ENCODE measurements around the gene HERPUD2. TPM values are rescaled to one million over a fixed set of nuclear protein-coding genes. Genes with fewer than 3 reads are reported as not detected.

HERPUD2 gene
- total and polyA plus RNA-seq, 2 experiments from 2014 or later: 25.5 to 28.0 TPM

DNA sequence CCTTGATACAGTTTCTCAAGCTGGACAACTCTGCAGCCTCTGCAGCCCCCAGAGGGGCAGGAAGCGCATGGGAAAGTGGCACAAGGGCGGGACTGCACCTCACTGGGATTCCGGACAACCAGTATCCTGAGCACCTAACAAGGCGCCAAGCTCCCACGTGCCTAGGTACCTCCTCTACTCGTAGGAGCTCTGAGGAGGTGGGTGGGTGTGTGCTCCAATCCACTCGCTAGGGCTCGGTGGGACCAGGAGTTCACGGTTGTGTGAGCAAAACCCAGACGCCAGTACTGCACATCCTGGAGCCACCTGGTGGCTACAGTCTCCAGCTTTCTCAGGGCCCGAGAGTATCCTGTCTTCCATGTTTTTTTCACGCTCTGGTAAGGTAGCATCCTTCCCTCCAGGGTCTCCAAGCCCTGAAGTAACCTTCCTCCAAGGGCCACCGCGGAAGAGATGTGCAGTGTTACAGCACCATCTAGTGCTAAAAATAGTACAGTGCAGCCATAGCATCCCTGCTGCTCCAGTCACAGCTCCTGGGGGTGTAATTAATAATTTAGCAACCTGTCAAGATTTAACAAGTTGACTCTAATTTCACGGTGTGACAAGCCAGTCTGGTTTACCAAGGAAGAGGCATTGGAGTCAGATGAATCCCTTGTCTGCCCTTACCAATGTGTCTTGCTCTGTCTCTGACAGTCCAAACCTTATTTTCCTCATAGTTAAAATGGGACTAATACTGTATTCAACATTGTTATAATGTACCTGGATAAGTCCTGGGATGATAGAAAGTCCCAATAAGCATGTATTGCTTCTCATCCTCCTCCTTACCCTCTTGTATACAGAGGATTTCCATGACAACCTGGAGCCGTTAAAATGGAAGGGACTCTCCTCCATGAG lies 70.4 kb downstream of the HERPUD2 start:
- H2AFZ ChIP-seq: no peak overlapping the region
- DNase-seq (ENCODE audit: low spot score): peak; percentile 67

DNA sequence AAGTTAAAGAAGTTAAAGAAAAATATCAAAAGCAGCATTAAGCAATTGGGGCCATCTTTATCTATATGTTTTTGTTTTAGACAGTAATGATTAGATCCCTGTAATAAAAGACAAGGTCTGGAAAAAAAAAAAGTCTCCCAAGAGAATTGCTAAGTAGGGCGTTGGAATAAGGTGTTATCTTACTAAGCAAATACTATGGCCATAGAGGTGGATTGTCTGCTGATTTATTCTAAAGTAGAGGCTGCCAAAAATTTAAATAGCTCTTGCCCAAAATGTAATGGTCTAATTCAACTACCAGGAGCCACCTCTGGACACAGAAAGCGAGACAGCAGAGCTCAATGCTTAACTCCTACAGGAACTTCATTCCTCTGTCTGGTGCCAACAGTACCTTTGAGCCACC lies 71.6 kb downstream of the HERPUD2 start:
- Histone ChIP-seq H3K4me1 (ENCODE audit: insufficient read depth) (no peaks in the 10 kb centered on the region), H3K9me3 (ENCODE audit: low read depth) (no peaks in the 10 kb centered on the region), H2AFZ (no peak overlapping the region), H3K4me3 (no peak overlapping the region), H3K79me2 (no peaks in the 10 kb centered on the region), H3K4me2 (no peak overlapping the region), H3K27me3 (no peaks in the 10 kb centered on the region), H3K27ac (no peak overlapping the region), H3K36me3 (replicated peaks; ENCODE audit: insufficient read depth, low read depth) (no peaks in the 10 kb centered on the region), H3K9me2 (replicated peaks; ENCODE audit: insufficient read depth) (no peaks in the 10 kb centered on the region), H4K20me1 (ENCODE audit: insufficient read depth, poor library complexity, severe bottlenecking) (no peaks in the 10 kb centered on the region)
- DNase-seq (ENCODE audit: low spot score): no peak
- TF ChIP-seq EZH2phosphoT487 (IDR thresholded peaks at IDR 0.05; ENCODE audit: low read depth, severe bottlenecking, unreplicated experiment): no peak
- TF ChIP-seq, protein P1, sequence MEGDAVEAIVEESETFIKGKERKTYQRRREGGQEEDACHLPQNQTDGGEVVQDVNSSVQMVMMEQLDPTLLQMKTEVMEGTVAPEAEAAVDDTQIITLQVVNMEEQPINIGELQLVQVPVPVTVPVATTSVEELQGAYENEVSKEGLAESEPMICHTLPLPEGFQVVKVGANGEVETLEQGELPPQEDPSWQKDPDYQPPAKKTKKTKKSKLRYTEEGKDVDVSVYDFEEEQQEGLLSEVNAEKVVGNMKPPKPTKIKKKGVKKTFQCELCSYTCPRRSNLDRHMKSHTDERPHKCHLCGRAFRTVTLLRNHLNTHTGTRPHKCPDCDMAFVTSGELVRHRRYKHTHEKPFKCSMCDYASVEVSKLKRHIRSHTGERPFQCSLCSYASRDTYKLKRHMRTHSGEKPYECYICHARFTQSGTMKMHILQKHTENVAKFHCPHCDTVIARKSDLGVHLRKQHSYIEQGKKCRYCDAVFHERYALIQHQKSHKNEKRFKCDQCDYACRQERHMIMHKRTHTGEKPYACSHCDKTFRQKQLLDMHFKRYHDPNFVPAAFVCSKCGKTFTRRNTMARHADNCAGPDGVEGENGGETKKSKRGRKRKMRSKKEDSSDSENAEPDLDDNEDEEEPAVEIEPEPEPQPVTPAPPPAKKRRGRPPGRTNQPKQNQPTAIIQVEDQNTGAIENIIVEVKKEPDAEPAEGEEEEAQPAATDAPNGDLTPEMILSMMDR (IDR thresholded peaks at IDR 0.05; ENCODE audit: poor library complexity): no peak
- no peak for TF ChIP-seq EZH2 (IDR thresholded peaks at IDR 0.05; ENCODE audit: borderline replicate concordance)
- 71% methylated on average over 2 of the region's 2 CpGs for WGBS (ENCODE audit: low lambda C conversion rate, missing lambda C conversion rate)

More for the DNA sequence above, 70.4 kb downstream of the HERPUD2 start:
- H3K36me3 ChIP-seq (replicated peaks; ENCODE audit: insufficient read depth, low read depth): no peaks in the 10 kb centered on the region
- no peaks in the 10 kb centered on the region for H3K79me2 ChIP-seq
- H3K9me2 ChIP-seq (replicated peaks; ENCODE audit: insufficient read depth): no peaks in the 10 kb centered on the region
- no peak overlapping the region for H3K4me2 ChIP-seq
- H3K4me1 ChIP-seq (ENCODE audit: insufficient read depth): no peaks in the 10 kb centered on the region
- no peaks in the 10 kb centered on the region for H3K9me3 ChIP-seq (ENCODE audit: low read depth)
- H3K4me3 ChIP-seq: no peak overlapping the region
- 50% methylated on average over 16 of the region's 16 CpGs for WGBS (ENCODE audit: low lambda C conversion rate, missing lambda C conversion rate)
- no peaks in the 10 kb centered on the region for H3K27me3 ChIP-seq
- no peaks in the 10 kb centered on the region for H4K20me1 ChIP-seq (ENCODE audit: insufficient read depth, poor library complexity, severe bottlenecking)
- no peak overlapping the region for H3K27ac ChIP-seq
- TF ChIP-seq, protein P1 (IDR thresholded peaks at IDR 0.05; ENCODE audit: poor library complexity): peak; percentile 84
- no peak for TF ChIP-seq EZH2phosphoT487 (IDR thresholded peaks at IDR 0.05; ENCODE audit: low read depth, severe bottlenecking, unreplicated experiment)

GRCh38 chr7:35619863-35620262 lies 75.1 kb downstream of the HERPUD2 start:
- no peaks in the 10 kb centered on the region for H3K27me3 ChIP-seq
- H3K27ac ChIP-seq: no peak overlapping the region
- WGBS (ENCODE audit: low lambda C conversion rate, missing lambda C conversion rate): 87% methylated on average over 1 of the region's 1 CpG
- no peaks in the 10 kb centered on the region for H4K20me1 ChIP-seq (ENCODE audit: insufficient read depth, poor library complexity, severe bottlenecking)
- H2AFZ ChIP-seq: no peak overlapping the region
- H3K9me3 ChIP-seq (ENCODE audit: low read depth): no peaks in the 10 kb centered on the region
- no peaks in the 10 kb centered on the region for H3K9me2 ChIP-seq (replicated peaks; ENCODE audit: insufficient read depth)
- H3K4me2 ChIP-seq: no peak overlapping the region
- DNase-seq (ENCODE audit: low spot score): no peak
- H3K4me1 ChIP-seq (ENCODE audit: insufficient read depth): no peaks in the 10 kb centered on the region
- TF ChIP-seq EZH2 (IDR thresholded peaks at IDR 0.05; ENCODE audit: borderline replicate concordance): no peak
- H3K79me2 ChIP-seq: no peaks in the 10 kb centered on the region
- H3K36me3 ChIP-seq (replicated peaks; ENCODE audit: insufficient read depth, low read depth): no peaks in the 10 kb centered on the region
- no peak overlapping the region for H3K4me3 ChIP-seq

- no peaks in the 10 kb centered on the region for H3K27me3 ChIP-seq
- WGBS (ENCODE audit: low lambda C conversion rate, missing lambda C conversion rate): 47% methylated on average over 3 of the region's 3 CpGs
- no peaks in the 10 kb centered on the region for H3K9me2 ChIP-seq (replicated peaks; ENCODE audit: insufficient read depth)
- no peaks in the 10 kb centered on the region for H4K20me1 ChIP-seq (ENCODE audit: insufficient read depth, poor library complexity, severe bottlenecking)
- H3K4me3 ChIP-seq: no peak overlapping the region
- TF ChIP-seq EZH2phosphoT487 (IDR thresholded peaks at IDR 0.05; ENCODE audit: low read depth, severe bottlenecking, unreplicated experiment): no peak
- TF ChIP-seq, protein P1 (IDR thresholded peaks at IDR 0.05; ENCODE audit: poor library complexity): no peak
- TF ChIP-seq EZH2 (IDR thresholded peaks at IDR 0.05; ENCODE audit: borderline replicate concordance): no peak
- no peaks in the 10 kb centered on the region for H3K9me3 ChIP-seq (ENCODE audit: low read depth)
- no peaks in the 10 kb centered on the region for H3K36me3 ChIP-seq (replicated peaks; ENCODE audit: insufficient read depth, low read depth)
- no peaks in the 10 kb centered on the region for H3K4me1 ChIP-seq (ENCODE audit: insufficient read depth)
- no peak overlapping the region for H3K27ac ChIP-seq
- H3K4me2 ChIP-seq: no peak overlapping the region
- no peaks in the 10 kb centered on the region for H3K79me2 ChIP-seq
- DNase-seq (ENCODE audit: low spot score): no peak
- H2AFZ ChIP-seq: no peak overlapping the region
Observed at GRCh38 chr7:35617041-35617440, 77.9 kb downstream of the HERPUD2 start.

All from hepatocyte (in vitro differentiated cells).